SK-N-SH (cell line): ENCODE results near the gene OR52M1. TPM values are rescaled to one million over a fixed set of nuclear protein-coding genes. Genes with fewer than 3 reads are reported as not detected.

ENCODE experiments used
- CTCF ChIA-PET: fragments of 300-600, 350-600 bp; formaldehyde crosslinking; extraction: SDS; loops from one replicate; lab custom pipeline; 2021; lab: Yijun Ruan, JAX
- POLR2A ChIA-PET: fragments of 350-600 bp; sonication (Branson Sonifier 250); formaldehyde crosslinking; extraction: SDS; loops from one replicate; lab custom pipeline; 2020; ENCODE audit warnings: antibody characterized with exemption, inconsistent platforms; lab: Yijun Ruan, JAX
- DNase-seq: peaks from one replicate; pipeline ENCODE4 v3.0.0; 2012
- H2AFZ ChIP-seq: fragments of 200-600 bp; sonication (generic); 2 replicates; pipeline ENCODE4 v1.8.1; 2016; ENCODE audit warnings: antibody characterized with exemption, mild to moderate bottlenecking, low read depth
- H3F3A ChIP-seq: fragments of 200-600 bp; sonication (generic); replicated peaks from 2 replicates; pipeline ENCODE3; 2016; ENCODE audit warnings: antibody characterized with exemption, mild to moderate bottlenecking; ENCODE audit not compliant: insufficient read depth
- H3K27ac ChIP-seq, 2 experiments: fragments of 200-500 bp in 1 of 2; fragments of 200-600 bp in 1 of 2; sonication (Bioruptor generic) in 1 of 2; sonication (generic), shearing (Covaris generic) in 1 of 2; 2 replicates each; pipeline versions ENCODE4 v1.5.1 to v1.6.1; 2014 to 2016; ENCODE audit warnings: low read depth in 2 of 2, inconsistent platforms in 1 of 2, low read length in 1 of 2, mild to moderate bottlenecking in 1 of 2, mixed read lengths in 1 of 2
- H3K27me3 ChIP-seq: fragments of 200-600 bp; sonication (generic), shearing (Covaris generic); 2 replicates; pipeline ENCODE4 v1.6.1; 2016; ENCODE audit warnings: mixed run types; ENCODE audit not compliant: insufficient read depth
- H3K36me3 ChIP-seq, 2 experiments: fragments of 200-500 bp in 1 of 2; fragments of 200-600 bp in 1 of 2; sonication (Bioruptor generic) in 1 of 2; sonication (generic) in 1 of 2; replicated peaks in 1 of 2; 2 replicates each; pipeline versions ENCODE3 to v1.5.1; 2014 to 2016; ENCODE audit warnings: low read length in 1 of 2, mild to moderate bottlenecking in 1 of 2; ENCODE audit not compliant: insufficient read depth in 2 of 2, control insufficient read depth in 1 of 2
- H3K4me1 ChIP-seq, 2 experiments: fragments of 200-500 bp in 1 of 2; fragments of 200-600 bp in 1 of 2; sonication (Bioruptor generic) in 1 of 2; sonication (generic), shearing (Covaris generic) in 1 of 2; 2 replicates each; pipeline versions ENCODE4 v1.5.1 to v1.6.1; 2014 to 2016; ENCODE audit warnings: low read depth in 1 of 2, low read length in 1 of 2, mixed run types in 1 of 2; ENCODE audit not compliant: insufficient read depth in 2 of 2, control insufficient read depth in 1 of 2
- H3K4me2 ChIP-seq: fragments of 200-600 bp; sonication (generic), shearing (Covaris generic); 2 replicates; pipeline ENCODE4 v1.6.1; 2017; ENCODE audit warnings: mixed run types
- H3K4me3 ChIP-seq, 2 experiments: fragments of 200-500 bp in 1 of 2; fragments of 200-600 bp in 1 of 2; sonication (Bioruptor generic) in 1 of 2; sonication (generic), shearing (Covaris generic) in 1 of 2; 2 replicates each; pipeline versions ENCODE4 v1.5.1 to v1.8.1; 2014 to 2016; ENCODE audit warnings: low read depth in 2 of 2, inconsistent platforms in 1 of 2, low read length in 1 of 2, mild to moderate bottlenecking in 1 of 2, mixed read lengths in 1 of 2, moderate library complexity in 1 of 2
- H3K79me2 ChIP-seq: fragments of 200-600 bp; sonication (generic); 2 replicates; pipeline ENCODE4 v1.8.1; 2017; ENCODE audit warnings: mild to moderate bottlenecking; ENCODE audit not compliant: insufficient read depth
- H3K9ac ChIP-seq: fragments of 200-600 bp; sonication (generic); 2 replicates; pipeline ENCODE4 v1.6.1; 2017; ENCODE audit warnings: mixed run types
- H3K9me2 ChIP-seq: fragments of 200-600 bp; sonication (generic); 2 replicates; pipeline ENCODE4 v1.6.1; 2017; ENCODE audit warnings: mixed run types
- H3K9me3 ChIP-seq: fragments of 200-600 bp; sonication (generic); 2 replicates; pipeline ENCODE4 v1.6.1; 2017; ENCODE audit warnings: mixed run types, mild to moderate bottlenecking, moderate library complexity
- H4K20me1 ChIP-seq: fragments of 200-600 bp; sonication (generic); 2 replicates; pipeline ENCODE4 v1.6.1; 2017; ENCODE audit warnings: mild to moderate bottlenecking, mixed run types; ENCODE audit not compliant: insufficient read depth
- FOXM1 ChIP-seq: IDR thresholded peaks from 2 replicates; pipeline ENCODE4 v1.4.0; 2012; ENCODE audit warnings: low read depth, mild to moderate bottlenecking
- IRF3 ChIP-seq: fragments of 150-350 bp; IDR thresholded peaks from 2 replicates; pipeline ENCODE4 v1.6.1; 2016; ENCODE audit warnings: mild to moderate bottlenecking, low read depth, low read length
- NRF1 ChIP-seq: IDR thresholded peaks from 2 replicates; pipeline ENCODE4 v1.6.1; 2012; ENCODE audit warnings: low read depth, mild to moderate bottlenecking, low read length
- RAD21 ChIP-seq: IDR thresholded peaks from 2 replicates; pipeline ENCODE4 v1.6.1; 2012; ENCODE audit warnings: mild to moderate bottlenecking, low read length
- RXRA ChIP-seq: IDR thresholded peaks from 2 replicates; pipeline ENCODE4 v1.4.0; 2012; ENCODE audit warnings: low read depth, mild to moderate bottlenecking, borderline replicate concordance
- SIN3A ChIP-seq: IDR thresholded peaks from 2 replicates; pipeline ENCODE4 v1.6.1; 2012; ENCODE audit warnings: low read depth, mild to moderate bottlenecking, low read length, moderate library complexity, borderline replicate concordance
- TCF12 ChIP-seq: IDR thresholded peaks from 2 replicates; pipeline ENCODE4 v1.4.0; 2012
- YY1 ChIP-seq: IDR thresholded peaks from 2 replicates; pipeline ENCODE4 v1.4.0; 2012; ENCODE audit warnings: low read depth, mild to moderate bottlenecking
- ZBTB33 ChIP-seq: IDR thresholded peaks from 2 replicates; pipeline ENCODE4 v1.4.0; 2012; ENCODE audit warnings: low read depth, borderline replicate concordance
- WGBS: methylation state at CpG from one replicate; pipeline ENCODE4 v1.1.6; 2017; ENCODE audit warnings: low lambda C conversion rate; 5-methylcytosine and 5-hydroxymethylcytosine counted together
- polyA plus RNA-seq, 3 experiments: library from polyadenylated mRNA; depleted of rRNA; stranded (reverse); fragments of >200 nt; gene quantifications; 2 replicates each; pipeline ENCODE4 v1.2.3, GENCODE V29; 2012
- TF ChIP-seq, protein P1 (sequence below): IDR thresholded peaks from 2 replicates; pipeline ENCODE4 v1.6.1; 2012; ENCODE audit warnings: mild to moderate bottlenecking, low read depth, low read length, moderate library complexity

OR52M1 gene
- polyA plus RNA-seq, 1 of the 3 experiments (the other 2 are of a cell fraction): not detected

- no peak for TF ChIP-seq ZBTB33
- no peak for TF ChIP-seq TCF12
- no peak for TF ChIP-seq IRF3
- TF ChIP-seq RXRA: no peak
- TF ChIP-seq FOXM1: no peak
- TF ChIP-seq, protein P1, sequence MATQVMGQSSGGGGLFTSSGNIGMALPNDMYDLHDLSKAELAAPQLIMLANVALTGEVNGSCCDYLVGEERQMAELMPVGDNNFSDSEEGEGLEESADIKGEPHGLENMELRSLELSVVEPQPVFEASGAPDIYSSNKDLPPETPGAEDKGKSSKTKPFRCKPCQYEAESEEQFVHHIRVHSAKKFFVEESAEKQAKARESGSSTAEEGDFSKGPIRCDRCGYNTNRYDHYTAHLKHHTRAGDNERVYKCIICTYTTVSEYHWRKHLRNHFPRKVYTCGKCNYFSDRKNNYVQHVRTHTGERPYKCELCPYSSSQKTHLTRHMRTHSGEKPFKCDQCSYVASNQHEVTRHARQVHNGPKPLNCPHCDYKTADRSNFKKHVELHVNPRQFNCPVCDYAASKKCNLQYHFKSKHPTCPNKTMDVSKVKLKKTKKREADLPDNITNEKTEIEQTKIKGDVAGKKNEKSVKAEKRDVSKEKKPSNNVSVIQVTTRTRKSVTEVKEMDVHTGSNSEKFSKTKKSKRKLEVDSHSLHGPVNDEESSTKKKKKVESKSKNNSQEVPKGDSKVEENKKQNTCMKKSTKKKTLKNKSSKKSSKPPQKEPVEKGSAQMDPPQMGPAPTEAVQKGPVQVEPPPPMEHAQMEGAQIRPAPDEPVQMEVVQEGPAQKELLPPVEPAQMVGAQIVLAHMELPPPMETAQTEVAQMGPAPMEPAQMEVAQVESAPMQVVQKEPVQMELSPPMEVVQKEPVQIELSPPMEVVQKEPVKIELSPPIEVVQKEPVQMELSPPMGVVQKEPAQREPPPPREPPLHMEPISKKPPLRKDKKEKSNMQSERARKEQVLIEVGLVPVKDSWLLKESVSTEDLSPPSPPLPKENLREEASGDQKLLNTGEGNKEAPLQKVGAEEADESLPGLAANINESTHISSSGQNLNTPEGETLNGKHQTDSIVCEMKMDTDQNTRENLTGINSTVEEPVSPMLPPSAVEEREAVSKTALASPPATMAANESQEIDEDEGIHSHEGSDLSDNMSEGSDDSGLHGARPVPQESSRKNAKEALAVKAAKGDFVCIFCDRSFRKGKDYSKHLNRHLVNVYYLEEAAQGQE: no peak
These were observed 49.5 kb upstream of the OR52M1 start (continued) for GRCh38 chr11:4495487-4495886.

GRCh38 chr11:4495986-4496385, 49.0 kb upstream of the OR52M1 start:
- Histone ChIP-seq H3K9ac (no peak overlapping the region), H3K4me1 (no peaks in the 10 kb centered on the region; a peak in 1 of 4 replicates), H3K9me2 (no peaks in the 10 kb centered on the region), H3K27me3 (peaks cover 49% of the 10 kb centered on the region), H3K4me3 (no peak overlapping the region), H3K9me3 (no peaks in the 10 kb centered on the region), H3F3A (no peaks in the 10 kb centered on the region), H2AFZ (no peak overlapping the region), H4K20me1 (no peaks in the 10 kb centered on the region), H3K27ac (no peak overlapping the region), H3K4me2 (no peak overlapping the region), H3K36me3 (no peaks in the 10 kb centered on the region), H3K79me2 (no peaks in the 10 kb centered on the region)
- no peak for DNase-seq
- ChIA-PET CTCF (interaction anchor here (7.7 kb wide), 1 partner anchor 309 kb away, joined by 121 read pairs; no protein-coding TSS in a partner anchor), POLR2A (no interaction called here)
- 11% methylated on average over 6 of the region's 6 CpGs for WGBS
- TF ChIP-seq YY1: no peak
- no peak for TF ChIP-seq RAD21
- TF ChIP-seq, protein P1: no peak
- no peak for TF ChIP-seq NRF1
- TF ChIP-seq TCF12: no peak
- TF ChIP-seq SIN3A: no peak
- TF ChIP-seq FOXM1: no peak
